Left renal pelvis (tissue), 4 donors: ENCODE data around the gene GOLGA6B. TPM values are rescaled to one million over a fixed set of nuclear protein-coding genes. Genes with fewer than 3 reads are reported as not detected.
A peak's percentile ranks its signal among the peaks of the same experiment; 100 is the strongest.
"Not testable (repeated sequence)": the region's sequence is repeated elsewhere in the genome, so short reads cannot be mapped to it uniquely, and the experiment has no call there.

ENCODE experiments used
- DNase-seq, 4 donors: peaks; one replicate each; pipeline ENCODE4 v3.0.0-alpha.2; 2013; ENCODE audit warnings: low read depth in 4 of 4, low spot score in 3 of 4
- polyA plus RNA-seq, 4 donors: library from polyadenylated mRNA; unstranded; fragments of 120-200 nt; gene quantifications; one replicate each; pipeline ENCODE4 v1.2.1, GENCODE V29; 2013; ENCODE audit not compliant: insufficient read length in 4 of 4

GOLGA6B gene, protein sequence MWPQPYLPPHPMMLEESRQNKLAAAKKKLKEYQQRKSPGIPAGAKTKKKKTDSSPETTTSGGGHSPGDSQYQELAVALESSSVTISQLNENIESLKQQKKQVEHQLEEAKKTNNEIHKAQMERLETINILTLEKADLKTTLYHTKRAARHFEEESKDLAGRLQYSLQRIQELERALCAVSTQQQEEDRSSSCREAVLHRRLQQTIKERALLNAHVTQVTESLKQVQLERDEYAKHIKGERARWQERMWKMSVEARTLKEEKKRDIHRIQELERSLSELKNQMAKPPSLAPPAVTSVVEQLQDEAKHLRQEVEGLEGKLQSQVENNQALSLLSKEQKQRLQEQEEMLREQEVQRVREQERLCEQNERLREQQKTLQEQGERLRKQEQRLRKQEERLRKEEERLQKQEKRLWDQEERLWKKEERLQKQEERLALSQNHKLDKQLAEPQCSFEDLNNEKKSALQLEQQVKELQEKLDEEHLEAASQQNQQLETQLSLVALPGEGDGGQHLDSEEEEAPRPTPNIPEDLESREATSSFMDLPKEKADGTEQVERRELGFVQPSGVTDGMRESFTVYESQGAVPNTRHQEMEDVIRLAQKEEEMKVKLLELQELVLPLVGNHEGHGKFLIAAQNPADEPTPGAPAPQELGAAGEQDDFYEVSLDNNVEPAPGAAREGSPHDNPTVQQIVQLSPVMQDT
- polyA plus RNA-seq: 1 to 10 TPM in 1 of 4 donors, under 1 TPM in 1, not detected in 2; 0.55 to 1.1 TPM

DNA sequence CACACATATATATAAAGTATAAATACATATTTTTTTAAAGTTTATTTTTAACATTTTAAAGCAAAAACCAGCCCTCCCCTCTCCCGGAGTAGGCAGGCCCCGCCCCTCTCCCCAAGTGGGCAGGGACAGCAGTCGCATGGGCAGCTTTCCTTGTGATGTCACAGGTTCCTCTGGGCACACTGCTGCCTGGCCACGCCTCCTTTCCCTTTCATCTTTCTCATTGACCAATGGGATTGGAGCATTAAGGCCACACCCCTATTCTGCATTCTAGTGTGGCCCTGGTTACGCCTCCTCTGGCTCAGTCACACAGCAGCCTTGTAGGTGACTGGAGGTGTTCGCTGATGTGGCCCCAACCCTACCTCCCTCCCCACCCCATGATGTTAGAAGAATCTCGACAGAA is at the start of gene GOLGA6B:
Gene GOLGA6B (plus strand): TSS at position 301 of the 400 bp plus-strand sequence. CDS start 41 bp downstream, at position 342.
- DNase-seq: not testable (repeated sequence)

DNA sequence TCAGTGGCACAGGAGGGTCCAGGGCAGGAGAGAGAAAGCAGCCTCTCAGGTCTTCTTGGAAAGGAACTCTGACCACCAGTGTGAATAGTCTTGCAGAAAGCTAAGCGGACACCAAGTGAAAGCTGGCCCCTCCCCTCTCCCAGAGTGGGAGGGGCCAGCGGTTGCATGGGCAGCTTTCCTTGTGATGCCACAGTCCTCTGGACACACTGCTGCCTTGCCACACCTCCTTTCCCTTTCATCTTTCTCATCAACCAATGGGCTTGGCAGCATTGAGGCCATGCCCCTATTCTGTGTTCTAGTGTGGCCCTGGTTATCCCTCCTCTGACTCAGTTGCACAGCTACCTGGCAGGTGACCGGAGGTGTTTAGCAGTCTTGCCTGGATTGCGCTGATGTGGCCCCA is 49.7 kb upstream of the GOLGA6B start:
- no peak for DNase-seq

DNA sequence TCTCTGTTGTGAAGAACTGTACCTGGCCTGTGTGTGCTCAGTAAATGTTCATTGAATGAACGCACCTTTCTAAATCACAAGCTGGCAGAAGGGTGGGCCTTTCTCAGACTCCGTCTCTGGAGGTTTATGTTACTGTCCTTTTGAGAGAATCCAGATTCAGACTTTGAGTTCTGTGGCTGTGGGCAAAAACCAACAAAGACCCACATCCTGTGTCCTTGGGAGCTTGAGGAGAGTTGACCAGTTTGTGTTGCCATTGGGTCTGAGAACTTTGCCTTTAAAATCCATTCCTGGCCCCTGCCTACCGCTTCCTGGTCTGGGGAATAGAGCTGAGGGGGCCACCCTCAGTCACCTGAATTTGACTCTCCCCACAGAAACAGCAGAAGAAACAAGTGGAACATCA is 46.4 kb upstream of the GOLGA6B start:
- not testable (repeated sequence) for DNase-seq

DNA sequence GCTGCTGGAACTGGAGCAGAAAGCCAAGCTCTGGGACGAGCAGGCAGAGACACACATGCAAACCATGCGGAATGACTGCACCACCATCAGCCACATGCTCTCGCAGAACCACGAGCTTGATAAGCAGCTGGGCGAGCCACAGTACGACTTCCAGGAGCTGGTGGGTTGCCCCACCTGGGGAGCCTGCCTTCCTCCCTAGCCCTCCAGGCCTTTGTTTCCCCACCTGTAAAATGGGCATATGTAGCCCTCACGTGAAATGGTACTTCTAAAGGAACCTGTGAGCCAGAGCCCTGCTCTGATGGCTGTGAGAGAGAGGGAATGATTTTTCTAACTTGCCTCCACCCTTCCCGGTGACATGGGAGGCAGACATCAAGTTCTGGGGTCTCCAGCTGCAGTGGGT is 44.6 kb upstream of the GOLGA6B start:
- DNase-seq: no peak

DNA sequence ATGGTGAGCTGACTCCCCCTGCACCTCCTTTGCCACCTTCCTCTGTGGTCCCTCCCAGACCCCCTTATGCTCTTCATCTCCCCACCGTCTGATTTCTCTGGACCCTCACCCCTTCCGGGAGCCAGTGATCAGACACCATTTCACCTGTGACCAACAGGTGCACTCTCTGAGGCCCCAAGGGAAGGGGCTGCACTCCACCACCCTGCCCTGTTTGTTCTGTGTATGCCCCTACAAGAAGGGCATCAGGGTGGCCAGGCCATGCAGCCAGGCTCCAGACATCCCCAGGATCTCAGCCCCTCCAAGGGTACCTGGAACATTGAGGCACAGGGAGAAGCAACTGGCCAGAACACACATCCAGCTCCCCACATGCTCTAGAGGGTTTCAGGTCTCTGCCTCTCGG is 42.2 kb upstream of the GOLGA6B start:
- not testable (repeated sequence) for DNase-seq

DNA sequence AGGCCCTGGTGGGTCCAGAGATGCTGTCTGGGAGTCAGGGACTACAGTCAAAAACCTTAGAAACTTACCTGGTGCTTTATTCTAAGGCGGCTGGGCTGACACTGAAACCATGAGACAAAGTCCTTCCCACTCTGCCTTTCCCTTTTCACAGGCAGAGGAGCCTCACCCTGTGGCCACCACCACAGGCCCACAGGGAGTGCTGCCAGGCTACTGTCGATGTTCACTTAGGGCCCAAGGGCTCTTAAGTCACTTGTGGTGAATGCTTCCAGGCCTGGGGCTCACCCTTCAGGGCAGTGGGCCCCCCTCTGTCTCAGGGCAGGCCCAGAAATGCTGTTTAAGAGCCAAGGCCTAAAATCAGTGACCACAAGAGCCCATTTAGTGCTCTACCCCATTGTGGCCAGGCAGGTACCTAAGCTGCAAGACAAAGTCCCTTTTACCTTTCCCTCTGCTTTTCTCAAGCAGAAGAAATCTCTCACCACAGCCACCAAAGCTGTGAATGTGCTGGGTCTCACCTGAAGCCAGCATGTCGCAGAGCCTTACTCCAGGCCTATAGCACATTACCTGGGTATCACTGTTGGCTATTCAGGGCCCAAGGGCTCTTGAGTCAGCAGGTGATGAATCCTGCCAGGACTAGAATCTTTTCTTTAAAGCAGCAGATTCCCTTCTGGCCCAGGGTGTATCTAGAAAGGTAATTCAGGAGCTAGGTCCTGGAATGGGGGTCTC is 39.5 kb upstream of the GOLGA6B start:
- no peak for DNase-seq

DNA sequence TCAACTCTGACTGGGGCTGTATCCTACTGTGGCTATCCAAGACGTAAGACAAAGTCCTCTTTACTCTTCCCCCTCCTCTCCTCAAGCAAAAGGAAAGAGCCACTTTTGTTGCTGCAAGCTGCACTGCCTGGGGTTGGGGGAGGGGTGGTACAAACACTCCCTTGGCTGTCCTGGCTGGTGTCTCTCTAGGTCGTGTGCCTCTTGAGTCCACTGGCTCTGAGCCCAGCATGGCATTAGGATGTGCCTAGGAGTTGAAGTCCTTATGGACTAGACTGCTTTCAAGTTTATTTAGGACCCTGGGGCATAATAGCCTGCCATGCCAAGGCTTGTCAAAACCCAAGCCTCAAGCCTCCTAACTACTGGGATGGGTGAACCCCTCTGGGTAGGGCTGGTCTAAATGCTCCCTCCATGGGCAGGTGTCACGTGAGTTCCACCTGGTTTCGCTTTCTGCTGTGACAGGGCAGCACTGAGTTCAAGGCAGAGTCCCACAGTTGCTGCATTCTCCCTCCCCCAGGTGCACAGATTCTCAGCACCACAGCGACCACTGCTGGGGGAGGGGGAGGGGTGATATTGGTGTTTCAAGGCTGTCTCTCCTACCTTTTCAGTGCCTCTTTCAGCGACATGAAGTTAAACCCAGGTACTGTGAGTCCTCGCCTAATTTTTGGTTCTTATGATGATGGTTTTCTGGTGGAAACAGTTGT is 38.8 kb upstream of the GOLGA6B start:
- DNase-seq: not testable (repeated sequence)

DNA sequence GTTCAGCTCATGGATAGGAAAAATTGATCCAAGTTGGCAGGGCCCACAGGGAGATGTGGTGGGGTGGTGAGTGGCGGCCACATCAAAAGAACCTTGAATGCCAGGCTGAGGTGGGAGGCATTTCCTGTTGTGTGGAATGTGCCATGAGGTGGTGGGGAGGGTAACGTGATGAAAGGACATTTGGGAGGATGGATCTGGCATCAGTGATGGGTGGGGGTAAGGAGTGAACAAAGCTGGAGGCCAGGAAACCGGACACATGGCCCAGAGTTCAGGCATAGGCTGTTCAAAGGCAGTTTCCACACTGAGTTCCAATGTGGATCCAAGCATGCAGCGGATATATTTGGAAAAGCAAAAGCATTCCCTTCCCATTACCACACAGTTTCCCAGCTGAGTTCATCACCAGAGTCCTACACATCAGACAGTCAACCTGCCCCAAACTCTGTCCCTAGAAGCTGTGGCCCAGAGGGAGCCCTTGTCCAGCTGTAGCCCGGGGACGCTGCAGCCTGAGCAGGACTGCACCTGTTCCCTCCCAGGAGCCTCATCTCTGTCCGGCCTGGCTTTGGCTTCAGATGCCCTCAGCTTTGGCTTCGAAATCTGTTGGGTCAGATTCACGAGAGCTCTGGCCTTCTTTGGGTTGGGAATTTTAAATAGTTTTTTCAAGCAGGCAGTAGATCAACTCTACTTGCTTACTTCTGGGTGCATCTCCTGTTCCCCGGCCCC is 37.8 kb upstream of the GOLGA6B start:
- DNase-seq: no peak

DNA sequence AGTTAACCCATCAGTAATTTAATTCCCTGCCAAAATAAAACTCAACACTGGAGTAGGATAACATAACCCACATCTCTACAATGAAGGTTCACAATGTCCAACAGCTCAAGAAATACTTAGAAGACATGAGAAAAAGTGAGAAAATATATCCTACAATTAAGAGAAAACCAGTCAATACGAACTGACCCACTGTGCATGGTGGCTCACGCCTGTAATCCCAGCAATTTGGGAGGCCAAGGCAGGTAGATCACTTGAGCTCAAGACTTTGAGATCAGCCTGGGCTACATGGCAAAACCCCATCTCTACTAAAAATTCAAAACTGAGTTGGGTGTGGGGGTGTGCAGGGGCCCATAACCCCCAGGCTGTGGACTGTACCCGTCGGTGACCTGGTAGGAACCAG is 30.6 kb upstream of the GOLGA6B start:
- not testable (repeated sequence) for DNase-seq

DNA sequence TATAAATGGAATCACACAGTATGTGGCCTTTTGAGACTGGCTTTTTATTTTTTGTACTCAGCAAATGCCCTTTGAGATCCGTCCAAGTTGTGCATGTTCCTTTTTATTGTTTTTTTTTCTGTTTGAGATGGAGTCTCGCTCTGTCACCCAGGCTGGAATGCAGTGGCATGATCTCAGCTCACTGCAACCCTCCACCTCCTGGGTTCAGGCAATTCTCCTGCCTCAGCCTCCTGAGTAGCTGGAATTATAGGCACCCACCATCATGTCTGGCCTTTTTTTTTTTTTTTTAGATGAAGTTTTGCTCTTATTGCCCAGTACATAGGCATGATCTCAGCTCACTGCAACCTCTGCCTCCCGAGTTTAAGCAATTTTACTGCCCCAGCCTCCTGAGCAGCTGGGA is 28.3 kb upstream of the GOLGA6B start:
- not testable (repeated sequence) for DNase-seq

DNA sequence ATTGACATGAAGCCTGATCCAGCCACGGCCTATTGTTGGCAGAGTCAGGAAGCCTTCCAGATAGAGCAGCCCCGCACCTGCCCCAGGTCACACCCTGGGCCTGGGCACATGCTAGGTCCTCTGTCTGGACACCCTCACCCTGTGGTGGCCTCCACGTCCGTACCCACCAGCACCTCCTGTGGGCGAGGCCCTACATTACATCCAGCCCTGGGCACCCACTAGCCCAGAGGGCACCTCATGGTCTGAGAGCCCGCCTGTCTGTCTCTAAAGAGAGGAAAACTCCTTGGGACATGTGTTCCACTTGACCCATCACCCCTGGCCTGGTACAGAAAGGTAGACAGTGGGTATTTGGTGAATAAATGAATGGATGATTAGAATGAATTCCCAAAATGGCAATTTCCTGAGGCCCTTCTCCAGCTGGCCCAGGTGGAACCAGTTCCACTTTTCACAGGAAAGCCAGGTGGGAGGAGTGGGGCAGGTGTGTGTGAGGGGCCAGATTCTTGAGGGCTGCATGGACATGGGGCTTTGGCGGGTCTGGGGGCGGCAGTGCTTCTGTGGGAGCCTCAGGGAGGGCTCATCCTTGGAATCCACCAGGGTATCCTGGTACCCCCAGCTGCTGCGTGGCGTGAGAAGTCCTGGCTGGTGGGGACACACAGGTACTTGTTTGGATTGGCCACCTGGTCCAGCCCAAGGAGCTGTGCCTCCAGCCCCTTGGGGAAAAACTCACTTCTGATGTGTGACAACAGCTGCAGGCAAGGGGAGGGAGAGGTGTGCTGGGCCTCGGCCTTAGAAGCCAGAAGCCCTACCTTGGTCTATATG is 26.0 kb upstream of the GOLGA6B start:
- not testable (repeated sequence) for DNase-seq

DNA sequence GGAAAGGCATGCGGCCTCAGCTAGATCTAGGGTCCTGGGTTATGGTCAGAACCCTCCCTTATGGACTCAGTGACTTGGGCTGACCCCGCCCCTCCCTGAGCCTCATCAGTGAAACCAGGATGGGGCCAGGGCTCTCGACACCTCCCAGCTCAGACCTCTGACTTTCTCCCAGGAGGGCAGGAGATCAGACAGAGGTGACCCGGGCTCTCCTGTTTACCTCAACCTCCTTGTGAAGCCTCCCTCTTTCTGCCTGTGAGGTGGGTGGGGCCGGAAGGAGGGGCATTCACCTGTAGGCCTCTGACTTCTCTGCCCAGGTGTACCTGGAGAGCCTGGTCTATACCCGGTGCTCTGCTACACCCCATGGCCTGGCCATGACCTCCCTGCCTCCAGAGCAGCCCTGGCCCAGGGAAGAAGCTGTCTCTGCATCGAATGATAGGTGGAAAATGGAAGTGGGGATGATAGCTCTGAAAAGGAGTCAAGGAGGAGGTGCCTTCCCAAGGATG is 25.4 kb upstream of the GOLGA6B start:
- DNase-seq: not testable (repeated sequence)

DNA sequence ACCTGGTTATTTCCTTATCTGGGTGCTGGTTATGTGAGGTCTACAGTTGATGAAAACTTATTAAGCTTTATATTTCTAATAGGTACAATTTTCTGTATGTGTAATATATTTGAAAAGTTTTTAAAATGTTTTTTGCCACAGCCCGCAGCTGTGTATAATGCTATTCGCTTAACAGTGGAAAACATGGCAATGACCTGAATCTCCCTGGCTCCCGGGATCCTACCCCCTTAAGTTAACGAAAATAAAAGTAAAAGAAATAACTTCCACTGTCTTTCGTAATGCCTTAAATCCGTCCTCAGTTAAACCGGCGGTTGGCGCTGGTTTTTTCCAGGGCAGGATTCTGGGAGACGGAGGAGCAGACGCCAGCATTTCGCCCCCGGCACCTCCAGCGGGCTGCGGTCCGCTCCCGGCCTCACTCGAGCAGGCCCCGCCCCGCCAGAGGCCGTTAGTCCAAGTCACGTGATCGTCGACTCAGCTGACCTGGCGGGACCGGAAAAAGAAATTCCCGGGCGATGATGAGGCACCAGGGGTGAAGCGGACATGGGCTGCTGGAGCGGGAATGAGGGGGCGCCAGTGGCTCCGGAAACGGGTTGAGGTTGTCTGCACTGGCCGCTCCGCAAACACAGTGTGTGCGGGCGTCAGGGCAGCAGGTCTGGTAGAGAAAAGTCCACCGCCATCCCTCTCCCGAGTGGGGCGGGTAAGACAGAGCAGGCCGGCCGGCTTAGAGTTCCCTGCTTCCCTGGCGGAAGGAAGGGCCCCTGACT is 17.8 kb upstream of the GOLGA6B start:
- DNase-seq: peak; percentile 21 to 52 (median 32)

DNA sequence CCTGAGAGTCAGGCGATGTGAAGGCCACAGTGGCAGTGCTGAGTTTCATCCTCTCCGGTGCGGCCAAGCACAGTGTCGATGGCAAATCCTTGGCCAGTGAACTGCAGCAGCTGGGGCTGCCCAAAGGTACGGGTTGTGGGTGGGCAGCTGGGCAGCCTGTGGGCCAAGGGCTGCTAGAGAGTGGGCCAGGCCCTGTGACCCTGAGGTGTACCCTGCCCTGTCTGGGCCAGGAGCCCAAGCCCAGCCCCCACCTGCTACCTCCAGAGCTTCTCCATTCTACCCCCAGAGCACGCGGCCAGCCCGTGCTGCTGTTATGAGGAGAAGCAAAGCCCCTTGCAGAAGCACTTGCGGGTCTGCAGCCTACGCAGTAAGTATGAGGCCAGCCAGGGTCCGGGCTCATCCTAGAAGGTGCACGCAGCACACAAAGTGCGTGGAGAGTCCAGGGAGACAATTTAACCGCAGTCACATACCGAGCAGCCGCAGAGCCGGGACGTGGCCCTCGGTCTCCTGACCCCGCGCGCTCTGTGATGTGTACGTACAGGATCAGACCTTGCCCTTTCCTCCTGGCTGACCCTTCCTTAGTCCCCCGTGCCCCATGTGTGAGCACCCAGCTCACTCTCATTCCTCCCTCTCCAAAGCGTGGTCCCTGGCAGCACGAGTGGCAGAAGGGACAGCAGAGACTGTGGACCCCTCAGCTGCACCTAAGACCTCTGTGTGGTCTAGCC is 14.6 kb upstream of the GOLGA6B start:
- not testable (repeated sequence) for DNase-seq

DNA sequence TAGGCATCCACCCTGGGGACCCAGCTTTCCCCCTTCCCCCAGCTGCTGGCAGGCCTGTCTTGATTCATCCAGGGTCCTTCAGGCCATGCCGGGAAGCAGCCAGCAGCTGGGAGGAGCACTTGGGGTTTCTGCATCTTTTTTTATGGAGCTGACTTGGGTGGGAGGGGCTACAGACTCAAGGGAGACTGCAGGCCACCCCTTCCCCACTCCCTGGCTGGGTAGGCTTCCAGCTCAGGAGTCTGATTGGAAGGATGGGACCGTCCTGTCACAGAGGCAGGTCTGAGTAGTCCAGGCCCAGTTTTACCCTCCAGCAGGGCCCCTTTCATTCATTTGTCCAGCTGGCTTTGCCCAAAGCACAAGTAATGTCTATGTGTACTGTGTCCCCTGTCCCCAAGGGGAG is 12.2 kb upstream of the GOLGA6B start:
- not testable (repeated sequence) for DNase-seq

DNA sequence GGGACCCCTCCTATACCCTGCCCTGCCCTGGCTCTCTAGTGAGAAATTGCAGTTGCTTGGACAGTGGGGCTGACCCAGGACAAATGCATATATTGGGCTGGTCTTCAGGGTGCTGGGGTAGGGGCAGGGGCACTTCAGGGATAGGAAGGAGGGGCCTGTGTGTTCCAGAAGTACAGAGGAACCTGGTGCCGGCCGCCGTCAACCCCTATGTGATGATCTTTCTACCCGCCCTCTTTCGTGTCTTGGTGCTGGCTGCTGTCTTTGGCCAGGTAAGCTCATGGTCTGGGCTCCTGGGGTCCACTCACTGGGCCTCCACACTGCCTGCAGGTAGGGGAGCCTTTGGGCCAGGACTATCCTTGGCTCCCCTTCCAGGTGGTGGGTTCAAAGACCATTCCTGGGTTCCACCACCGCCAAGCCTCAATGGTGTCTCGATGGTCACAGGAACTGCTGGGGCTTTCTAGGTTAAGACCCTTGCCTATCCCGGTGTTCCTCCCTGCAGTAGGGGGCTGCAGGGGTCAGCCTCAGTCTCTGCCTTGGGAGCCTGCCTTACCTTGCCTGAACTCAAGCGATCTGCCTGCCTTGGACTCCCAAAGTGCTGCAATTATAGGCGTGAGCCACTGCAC is 5.8 kb upstream of the GOLGA6B start:
- not testable (repeated sequence) for DNase-seq

DNA sequence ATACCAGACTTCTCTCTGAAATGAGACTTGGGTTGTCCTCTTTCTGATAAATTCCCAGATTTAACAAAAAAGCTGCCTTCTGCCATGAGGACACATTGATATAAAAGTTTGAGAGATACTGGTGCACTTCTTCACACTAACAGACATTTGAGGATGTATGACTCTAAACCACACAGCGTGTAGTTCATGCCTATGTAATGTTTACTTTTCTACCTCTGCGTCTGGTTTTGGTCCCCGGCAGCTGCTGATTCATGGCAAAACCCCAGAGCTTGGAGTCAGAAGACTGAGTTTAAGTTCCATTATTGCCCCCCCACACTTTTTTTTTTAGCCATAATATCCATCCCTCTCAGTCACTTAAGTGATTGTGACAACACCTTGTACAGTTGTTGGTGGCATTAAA is 1.5 kb downstream of the GOLGA6B start:
- not testable (repeated sequence) for DNase-seq
